HepG2 (cell line): ENCODE measurements around the gene PIBF1. TPM values are rescaled to one million over a fixed set of nuclear protein-coding genes. Genes with fewer than 3 reads are reported as not detected.

ENCODE experiments used
- CBX1 ChIP-seq: IDR thresholded peaks from one replicate; pipeline ENCODE4 v1.6.1; 2016; ENCODE audit warnings: antibody characterized with exemption, low read depth
- ELF1 ChIP-seq: sonication (generic); formaldehyde crosslinking; IDR thresholded peaks from 2 replicates; pipeline ENCODE4 v1.4.0; 2020; ENCODE audit warnings: missing genetic modification reagents
- EP300 ChIP-seq, 3 experiments: sonication (generic) in 1 of 3; formaldehyde crosslinking in 1 of 3; IDR thresholded peaks; 2 replicates each; pipeline versions ENCODE4 v1.5.1 to v1.6.1; 2011 to 2020; ENCODE audit warnings: low read depth in 2 of 3, low read length in 2 of 3, borderline replicate concordance in 1 of 3, improper control_type of control experiment in 1 of 3, mild to moderate bottlenecking in 1 of 3, missing genetic modification reagents in 1 of 3, moderate library complexity in 1 of 3
- HOXA3 ChIP-seq: sonication (generic); formaldehyde crosslinking; IDR thresholded peaks from 2 replicates; pipeline ENCODE4 v1.5.0; 2020; ENCODE audit warnings: missing genetic modification reagents
- JARID2 ChIP-seq: sonication (generic); formaldehyde crosslinking; IDR thresholded peaks from 2 replicates; pipeline ENCODE4 v1.8.1; 2023; ENCODE audit warnings: missing genetic modification reagents, inconsistent platforms; ENCODE audit not compliant: insufficient replicate concordance
- MEF2D ChIP-seq: sonication (generic); formaldehyde crosslinking; IDR thresholded peaks from 2 replicates; pipeline ENCODE4 v1.5.1; 2020; ENCODE audit warnings: mild to moderate bottlenecking, missing genetic modification reagents
- REL ChIP-seq: sonication (generic); formaldehyde crosslinking; conservative IDR thresholded peaks from 2 replicates; pipeline ENCODE4 v1.8.0; 2022; ENCODE audit warnings: mild to moderate bottlenecking, missing genetic modification reagents, moderate library complexity
- REPIN1 ChIP-seq: sonication (generic); formaldehyde crosslinking; IDR thresholded peaks from 2 replicates; pipeline ENCODE4 v1.8.0; 2022; ENCODE audit warnings: missing genetic modification reagents, low read depth, mild to moderate bottlenecking, borderline replicate concordance
- SMARCC2 ChIP-seq: fragments of 450-650 bp; IDR thresholded peaks from 2 replicates; pipeline ENCODE4 v1.6.1; 2017; ENCODE audit warnings: antibody characterized with exemption, mild to moderate bottlenecking
- ZNF10 ChIP-seq: sonication (generic); formaldehyde crosslinking; IDR thresholded peaks from 2 replicates; pipeline ENCODE4 v1.4.0; 2020; ENCODE audit warnings: mild to moderate bottlenecking, low read depth, missing genetic modification reagents, borderline replicate concordance
- ZNF101 ChIP-seq: sonication (generic); formaldehyde crosslinking; IDR thresholded peaks from 2 replicates; pipeline ENCODE4 v1.4.0; 2020; ENCODE audit warnings: mild to moderate bottlenecking, low read depth, missing genetic modification reagents, borderline replicate concordance
- ZNF143 ChIP-seq: sonication (generic); formaldehyde crosslinking; IDR thresholded peaks from 2 replicates; pipeline ENCODE4 v1.4.0; 2020; ENCODE audit warnings: missing genetic modification reagents
- ZNF20 ChIP-seq: sonication (generic); formaldehyde crosslinking; IDR thresholded peaks from 2 replicates; pipeline ENCODE4 v1.4.0; 2020; ENCODE audit warnings: mild to moderate bottlenecking, moderate library complexity, missing genetic modification reagents
- ZNF296 ChIP-seq: sonication (generic); formaldehyde crosslinking; conservative IDR thresholded peaks from 2 replicates; pipeline ENCODE4 v1.5.0; 2020; ENCODE audit warnings: mild to moderate bottlenecking, missing genetic modification reagents
- ZNF350 ChIP-seq: sonication (generic); formaldehyde crosslinking; IDR thresholded peaks from 2 replicates; pipeline ENCODE4 v1.4.0; 2020; ENCODE audit warnings: mild to moderate bottlenecking, low read depth, missing genetic modification reagents, borderline replicate concordance
- ZNF367 ChIP-seq: sonication (generic); formaldehyde crosslinking; IDR thresholded peaks from 2 replicates; pipeline ENCODE4 v1.4.0; 2020; ENCODE audit warnings: missing genetic modification reagents, borderline replicate concordance
- ZNF44 ChIP-seq: sonication (generic); formaldehyde crosslinking; IDR thresholded peaks from 2 replicates; pipeline ENCODE4 v1.5.1; 2020; ENCODE audit warnings: mild to moderate bottlenecking, missing genetic modification reagents
- ZNF510 ChIP-seq: sonication (generic); formaldehyde crosslinking; IDR thresholded peaks from 2 replicates; pipeline ENCODE4 v1.4.0; 2020; ENCODE audit warnings: low read depth, mild to moderate bottlenecking, missing genetic modification reagents
- ZNF543 ChIP-seq: sonication (generic); formaldehyde crosslinking; IDR thresholded peaks from 2 replicates; pipeline ENCODE4 v1.4.0; 2020; ENCODE audit warnings: mild to moderate bottlenecking, missing genetic modification reagents
- ZNF569 ChIP-seq: sonication (generic); formaldehyde crosslinking; IDR thresholded peaks from 2 replicates; pipeline ENCODE4 v1.5.0; 2020; ENCODE audit warnings: mild to moderate bottlenecking, missing genetic modification reagents, moderate library complexity, borderline replicate concordance
- ZNF766 ChIP-seq: sonication (generic); formaldehyde crosslinking; IDR thresholded peaks from 2 replicates; pipeline ENCODE4 v1.5.0; 2020; ENCODE audit warnings: missing genetic modification reagents, borderline replicate concordance
- polyA plus RNA-seq, 8 experiments: library from polyadenylated mRNA; depleted of rRNA in 3 of 8; stranded (reverse) in 7 of 8; unstranded in 1 of 8; fragments of >200 nt; fragmentation: Illumina TruSeq in 4 of 8; extraction: Trizol in 4 of 8; gene quantifications; 2 replicates each; pipeline versions ENCODE4 v1.2.1 to v1.2.3, GENCODE V29; 2011 to 2016; ENCODE audit warnings: low read depth in 4 of 8, missing spikeins in 1 of 8, mixed read lengths in 1 of 8; ENCODE audit not compliant: insufficient read depth in 1 of 8
- total RNA-seq, 5 experiments: library from RNA; depleted of rRNA; stranded (reverse); fragments of >200 nt; fragmentation: Illumina TruSeq; extraction: Trizol; gene quantifications; 2 replicates each; pipeline ENCODE4 v1.2.3, GENCODE V29; 2016; ENCODE audit warnings: low read depth in 1 of 5
- TF ChIP-seq, protein P1 (sequence below): IDR thresholded peaks from 2 replicates; pipeline ENCODE4 v1.6.1; 2016; ENCODE audit warnings: missing compliant biosample characterization, missing genetic modification reagents, borderline replicate concordance

PIBF1 gene
- total and polyA plus RNA-seq, 2 of the 13 experiments (the other 11 are each of a cell fraction or from before 2014, with no cell fraction given): 4.2 to 15.8 TPM

GRCh38 chr13:72781451-72782439 is at the start of gene PIBF1, which contains the start of gene DIS3 (continued):
- TF ChIP-seq MEF2D (CRISPR knock-in tag) (peak; percentile 70; the same call in 1 of the 2 replicates), ZNF44 (CRISPR knock-in tag) (no peak), ELF1 (CRISPR knock-in tag) (peak; percentile 86), ZNF143 (CRISPR knock-in tag) (no peak), ZNF543 (CRISPR knock-in tag) (no peak), ZNF766 (CRISPR knock-in tag) (no peak), ZNF569 (CRISPR knock-in tag) (peak; percentile 80; the same call in 1 of the 2 replicates), ZNF367 (CRISPR knock-in tag) (no peak), ZNF510 (no peak), ZNF296 (CRISPR knock-in tag) (no peak), ZNF20 (CRISPR knock-in tag) (0 out of 2 replicates have a peak, but pooled peaks have one; percentile 45), HOXA3 (peak; percentile 64), EP300 (IDR thresholded peaks at IDR 0.05; ENCODE audit: low read depth in 2 of 2, low read length in 2 of 2) (no peak), EP300 (CRISPR knock-in tag; IDR thresholded peaks at IDR 0.05; ENCODE audit: borderline replicate concordance) (no peak), ZNF10 (CRISPR knock-in tag) (no peak), JARID2 (CRISPR knock-in tag) (no peak), CBX1 (peak; percentile 0), REL (0 out of 2 replicates have a peak, but pooled peaks have one; percentile 17), ZNF350 (CRISPR knock-in tag) (peak; percentile 72; the same call in 1 of the 2 replicates), ZNF101 (no peak), REPIN1 (CRISPR knock-in tag) (peak; percentile 67; the same call in 1 of the 2 replicates), SMARCC2 (no peak)
- TF ChIP-seq, protein P1, sequence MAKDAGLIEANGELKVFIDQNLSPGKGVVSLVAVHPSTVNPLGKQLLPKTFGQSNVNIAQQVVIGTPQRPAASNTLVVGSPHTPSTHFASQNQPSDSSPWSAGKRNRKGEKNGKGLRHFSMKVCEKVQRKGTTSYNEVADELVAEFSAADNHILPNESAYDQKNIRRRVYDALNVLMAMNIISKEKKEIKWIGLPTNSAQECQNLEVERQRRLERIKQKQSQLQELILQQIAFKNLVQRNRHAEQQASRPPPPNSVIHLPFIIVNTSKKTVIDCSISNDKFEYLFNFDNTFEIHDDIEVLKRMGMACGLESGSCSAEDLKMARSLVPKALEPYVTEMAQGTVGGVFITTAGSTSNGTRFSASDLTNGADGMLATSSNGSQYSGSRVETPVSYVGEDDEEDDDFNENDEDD (CRISPR knock-in tag): peak; percentile 80; the same call in 1 of the 2 replicates
